Body of pancreas (tissue), 4 donors: ENCODE results near the gene ARHGAP24.

ENCODE experiments used
- POLR2A ChIP-seq, 3 donors: fragments of 450-650 bp; IDR thresholded peaks; one replicate each; pipeline ENCODE4 v1.6.1; 2016; ENCODE audit warnings: antibody characterized with exemption in 3 of 3, mild to moderate bottlenecking in 2 of 3
- TF ChIP-seq, protein P1 (sequence below), 7 experiments: fragments of 450-650 bp in 4 of 7; fragments of 200-600 bp in 3 of 7; sonication (generic) in 3 of 7; IDR thresholded peaks; one replicate each; pipeline ENCODE4 v1.5.1; 2016 to 2019; ENCODE audit warnings: antibody characterized with exemption in 7 of 7

DNA sequence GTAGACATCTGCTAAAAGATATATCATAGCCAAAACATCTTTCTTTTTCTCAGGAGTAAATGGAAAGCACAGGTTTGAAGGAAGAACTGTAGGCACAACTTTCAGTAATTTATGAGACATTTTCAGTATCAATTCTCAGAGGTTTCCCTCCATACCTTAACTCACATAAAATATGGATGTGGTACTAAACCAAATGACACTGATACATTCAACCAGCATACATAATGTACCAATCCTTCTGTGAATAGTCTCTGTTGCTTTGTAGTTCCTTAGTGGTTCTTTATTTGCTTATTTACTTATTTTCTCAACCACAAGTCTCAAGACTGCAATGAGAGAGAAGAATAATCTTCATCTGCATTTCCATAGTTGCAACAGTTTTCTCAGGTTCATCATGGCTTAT, 96.1 kb downstream of the ARHGAP24 start:
- TF ChIP-seq, protein P1, sequence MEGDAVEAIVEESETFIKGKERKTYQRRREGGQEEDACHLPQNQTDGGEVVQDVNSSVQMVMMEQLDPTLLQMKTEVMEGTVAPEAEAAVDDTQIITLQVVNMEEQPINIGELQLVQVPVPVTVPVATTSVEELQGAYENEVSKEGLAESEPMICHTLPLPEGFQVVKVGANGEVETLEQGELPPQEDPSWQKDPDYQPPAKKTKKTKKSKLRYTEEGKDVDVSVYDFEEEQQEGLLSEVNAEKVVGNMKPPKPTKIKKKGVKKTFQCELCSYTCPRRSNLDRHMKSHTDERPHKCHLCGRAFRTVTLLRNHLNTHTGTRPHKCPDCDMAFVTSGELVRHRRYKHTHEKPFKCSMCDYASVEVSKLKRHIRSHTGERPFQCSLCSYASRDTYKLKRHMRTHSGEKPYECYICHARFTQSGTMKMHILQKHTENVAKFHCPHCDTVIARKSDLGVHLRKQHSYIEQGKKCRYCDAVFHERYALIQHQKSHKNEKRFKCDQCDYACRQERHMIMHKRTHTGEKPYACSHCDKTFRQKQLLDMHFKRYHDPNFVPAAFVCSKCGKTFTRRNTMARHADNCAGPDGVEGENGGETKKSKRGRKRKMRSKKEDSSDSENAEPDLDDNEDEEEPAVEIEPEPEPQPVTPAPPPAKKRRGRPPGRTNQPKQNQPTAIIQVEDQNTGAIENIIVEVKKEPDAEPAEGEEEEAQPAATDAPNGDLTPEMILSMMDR (IDR thresholded peaks at IDR 0.05), result no peak
- no peak for TF ChIP-seq POLR2A (IDR thresholded peaks at IDR 0.05)
